Measurements from ENCODE around the gene ZSWIM8.
"Not testable (repeated sequence)": the region's sequence is repeated elsewhere in the genome, so short reads cannot be mapped to it uniquely, and the experiment has no call there.

ZSWIM8 gene

GRCh38 chr10:73814276-73814895 is 29.0 kb downstream of the ZSWIM8 start:
- DNase-seq (ENCODE audit: low spot score): no peak

DNA sequence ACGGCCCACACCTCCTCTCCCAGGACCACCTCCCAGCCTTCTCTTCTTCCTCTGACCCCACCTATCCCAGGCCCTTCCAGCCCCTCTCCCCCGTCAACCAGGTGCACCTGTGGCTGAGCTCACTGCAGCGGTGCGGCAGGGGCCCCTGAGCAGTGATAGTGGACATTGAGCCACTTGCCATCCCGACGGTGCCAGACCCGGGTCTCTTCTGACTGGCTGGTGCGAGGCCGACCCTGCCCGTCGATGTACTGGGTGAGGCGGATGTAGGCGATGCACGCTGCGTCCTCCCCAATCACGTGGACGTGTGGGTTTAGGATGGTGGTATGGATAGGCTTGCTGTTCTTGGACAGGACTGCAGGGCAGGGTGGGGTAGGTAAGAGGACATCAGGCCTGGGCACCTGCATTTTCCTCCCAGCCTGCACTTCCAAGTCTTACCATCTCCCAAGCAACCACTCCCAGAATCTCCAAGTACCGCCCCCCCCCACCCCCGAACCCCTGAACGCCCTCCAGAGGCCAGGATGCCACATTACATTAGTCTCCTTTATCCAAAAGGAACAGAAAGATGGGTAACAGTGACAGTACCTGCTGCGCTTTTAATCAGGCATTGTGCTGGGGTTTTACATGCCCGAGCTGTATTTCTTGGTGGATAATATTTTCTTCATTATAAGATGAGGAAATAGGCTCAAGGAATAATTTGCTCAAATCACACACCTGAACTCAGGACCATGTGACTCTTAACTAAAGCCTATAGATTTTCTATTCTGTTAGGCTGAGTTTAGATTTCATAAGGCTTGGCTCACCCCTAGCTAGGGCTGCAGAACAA is 29.7 kb downstream of the ZSWIM8 start:
- peak; percentile 21 for DNase-seq (ENCODE audit: low spot score)

GRCh38 chr10:73815719-73816030 is 30.3 kb downstream of the ZSWIM8 start:
- DNase-seq (ENCODE audit: low spot score): no peak

DNA sequence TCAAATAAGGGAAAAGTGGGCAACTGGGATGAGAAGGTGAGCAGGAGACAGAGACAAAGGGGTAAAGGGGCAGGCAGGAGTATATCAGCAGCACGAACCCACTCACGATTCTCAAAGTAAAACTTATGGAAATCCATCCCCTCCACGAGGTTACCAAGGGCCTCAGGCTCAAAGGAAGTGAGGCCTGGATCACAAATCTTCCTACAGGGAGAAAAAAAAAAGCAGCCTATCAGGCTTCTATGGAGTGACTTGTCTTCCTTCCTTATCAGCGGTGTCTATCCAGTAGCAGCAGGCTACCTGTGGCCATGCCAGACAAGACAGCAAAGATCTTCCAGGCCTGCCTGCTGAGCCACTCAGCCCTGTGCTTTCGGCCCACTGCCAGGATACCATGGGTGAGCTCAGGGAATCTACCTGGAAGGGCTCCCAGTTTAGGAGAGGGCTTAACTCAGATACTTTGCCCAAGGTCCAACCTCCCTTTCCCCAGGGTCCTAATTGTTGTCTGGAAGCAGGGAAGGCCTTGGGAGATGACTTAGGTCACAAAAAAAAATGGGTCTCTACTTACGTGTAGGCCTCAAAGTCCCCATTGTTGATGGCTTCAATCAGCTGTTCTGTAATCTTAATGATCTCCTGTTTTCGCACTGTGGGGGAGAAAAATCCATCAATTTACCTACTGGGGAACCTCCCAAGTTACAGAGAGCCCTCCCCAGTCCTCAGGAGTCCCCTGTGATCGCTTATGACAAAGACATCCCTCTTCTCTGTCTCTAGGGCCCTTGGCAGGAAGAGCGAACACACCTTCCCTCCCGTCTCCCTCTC is 31.7 kb downstream of the ZSWIM8 start:
- DNase-seq (ENCODE audit: low spot score): peak; percentile 42

DNA sequence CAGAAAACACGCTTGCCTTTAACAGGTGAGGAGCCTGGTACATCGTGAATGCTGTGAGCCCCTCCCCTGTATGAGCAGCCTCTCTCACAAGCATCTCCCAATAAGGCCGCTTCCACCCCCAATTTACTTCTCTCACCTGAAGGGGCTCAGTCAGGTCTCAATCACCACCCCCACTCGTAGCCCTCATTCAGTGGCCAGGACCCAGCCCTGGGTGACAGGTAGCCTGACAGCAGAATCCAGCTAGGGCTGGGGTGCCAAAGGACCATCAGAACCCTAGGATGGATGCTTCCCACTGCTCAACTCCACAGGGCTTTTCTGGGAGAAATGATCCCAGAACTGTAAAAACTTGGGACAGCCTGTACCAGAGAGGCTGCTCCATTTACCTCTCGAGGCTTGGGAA is 32.4 kb downstream of the ZSWIM8 start:
- DNase-seq (ENCODE audit: low spot score): no peak

DNA sequence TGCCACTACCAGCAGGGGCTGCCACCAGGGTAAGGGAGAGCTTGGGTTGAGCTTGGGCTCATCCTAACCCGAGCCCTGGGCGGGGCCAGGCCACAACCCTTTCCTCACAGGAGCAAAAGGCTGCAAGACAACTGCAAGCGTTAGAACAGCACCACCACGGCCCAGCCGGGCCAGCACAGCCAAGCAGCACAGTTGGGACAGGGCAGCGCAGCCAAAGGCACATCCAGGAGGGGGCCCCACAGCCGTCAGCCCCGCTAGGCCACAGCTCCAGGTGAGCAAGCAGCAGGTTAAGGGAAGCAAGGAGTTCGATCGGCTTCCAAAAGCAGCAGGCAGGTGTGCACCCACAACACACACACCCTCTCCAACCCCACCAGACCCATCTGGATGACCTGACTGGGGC is 33.0 kb downstream of the ZSWIM8 start:
- DNase-seq (ENCODE audit: low spot score): no peak

GRCh38 chr10:73819081-73819480 is 33.7 kb downstream of the ZSWIM8 start:
- DNase-seq (ENCODE audit: low spot score): no peak

- DNase-seq (ENCODE audit: low spot score): peak; percentile 22
Observed at GRCh38 chr10:73819513-73820093, 34.2 kb downstream of the ZSWIM8 start.

- no peak for DNase-seq (ENCODE audit: low spot score)
Observed at GRCh38 chr10:73823391-73823790, 38.0 kb downstream of the ZSWIM8 start.

DNA sequence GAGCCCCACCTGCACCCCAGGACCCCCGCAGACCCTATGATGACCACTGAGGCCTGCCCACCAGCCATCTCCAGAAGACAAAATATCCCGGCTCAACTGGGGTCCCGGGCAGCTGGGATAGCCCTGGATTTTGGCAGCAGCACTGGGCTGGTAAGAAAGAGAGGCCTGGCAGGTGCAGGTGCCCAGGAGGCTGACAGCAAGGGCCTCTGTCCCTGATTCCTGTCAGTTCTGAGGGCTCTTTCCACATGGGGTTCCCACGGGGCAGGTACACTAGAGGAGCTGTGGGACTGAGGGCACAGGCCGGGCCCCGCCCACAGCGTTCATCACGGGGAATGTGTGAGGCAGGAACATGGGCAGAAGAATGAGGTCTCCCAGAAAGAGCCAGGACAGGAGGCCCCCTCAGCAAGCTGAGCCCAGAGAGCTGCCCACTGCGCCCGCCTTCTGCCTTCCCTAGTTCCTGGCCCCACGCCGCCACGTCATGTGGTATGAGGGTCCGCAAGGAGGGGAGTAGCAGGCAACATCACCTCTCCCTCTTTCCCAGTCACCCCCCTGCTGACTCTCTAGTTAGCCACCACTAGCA is 38.8 kb downstream of the ZSWIM8 start:
- no peak for DNase-seq (ENCODE audit: low spot score)

GRCh38 chr10:73827346-73828089 is 42.1 kb downstream of the ZSWIM8 start:
- peak; percentile 76 for DNase-seq (ENCODE audit: low spot score)

- no peak for DNase-seq (ENCODE audit: low spot score)
Observed at GRCh38 chr10:73828161-73828560, 42.8 kb downstream of the ZSWIM8 start.

- not testable (repeated sequence) for DNase-seq (ENCODE audit: low spot score)
Observed at GRCh38 chr10:73829090-73829489, 43.7 kb downstream of the ZSWIM8 start.

GRCh38 chr10:73836427-73836980 is 51.1 kb downstream of the ZSWIM8 start:
- no peak for DNase-seq (ENCODE audit: low spot score)

DNA sequence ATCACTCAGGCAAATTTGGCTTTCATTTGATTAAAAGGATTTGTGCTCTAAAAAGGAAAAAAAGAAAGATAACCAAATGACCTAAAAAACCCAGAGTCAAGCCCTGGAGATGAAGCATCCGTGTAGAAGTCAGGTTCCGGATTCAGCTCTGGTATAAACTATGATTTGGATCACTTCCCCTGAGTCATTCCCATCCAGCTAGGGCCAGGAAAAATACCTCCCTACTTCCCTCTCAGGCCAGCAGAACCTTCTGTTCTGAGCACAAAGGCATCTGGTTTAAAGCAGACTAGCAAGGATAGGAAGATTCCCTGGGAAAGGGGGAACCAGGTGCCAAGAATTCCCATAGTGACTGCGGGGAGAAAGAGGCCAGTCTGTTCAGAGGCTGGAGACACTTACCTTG is 51.7 kb downstream of the ZSWIM8 start:
- DNase-seq (ENCODE audit: low spot score): peak; percentile 75

- no peak for DNase-seq (ENCODE audit: low spot score)
Observed at GRCh38 chr10:73838008-73838567, 52.7 kb downstream of the ZSWIM8 start.

GRCh38 chr10:73838827-73839226 is 53.4 kb downstream of the ZSWIM8 start:
- no peak for DNase-seq (ENCODE audit: low spot score)

- DNase-seq (ENCODE audit: low spot score): no peak
Observed at GRCh38 chr10:73839276-73839966, 54.0 kb downstream of the ZSWIM8 start.

DNA sequence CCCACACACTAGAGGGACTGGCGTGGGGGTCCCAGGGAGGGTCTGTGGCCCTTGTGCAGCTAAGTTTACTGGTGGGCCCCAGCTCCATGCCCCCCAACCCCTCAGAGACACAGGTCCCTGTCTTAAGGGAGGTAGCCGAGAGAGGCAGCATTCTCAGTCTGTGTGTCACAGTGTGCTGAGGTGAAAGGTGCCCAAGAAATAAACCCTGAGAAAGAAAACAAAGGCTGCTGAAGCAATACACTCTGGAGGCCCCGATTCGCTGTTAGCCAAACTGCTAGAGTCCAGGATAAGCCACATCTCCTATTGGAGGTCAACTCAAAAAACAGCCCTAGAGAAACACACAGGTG is 54.6 kb downstream of the ZSWIM8 start:
- no peak for DNase-seq (ENCODE audit: low spot score)

- no peak for DNase-seq (ENCODE audit: low spot score)
Observed at GRCh38 chr10:73840403-73841060, 55.1 kb downstream of the ZSWIM8 start.

Measured in kidney tubule cell (primary cell).